K562 (cell line): ENCODE data around the gene DCAF8. TPM values are rescaled to one million over a fixed set of nuclear protein-coding genes. Genes with fewer than 3 reads are reported as not detected.

Experiments used
- CHAMP1 ChIP-seq: fragments of 450-650 bp; IDR thresholded peaks from 2 replicates; pipeline ENCODE4 v1.6.1; 2016; ENCODE audit warnings: mild to moderate bottlenecking
- CTBP1 ChIP-seq: fragments of 450-650 bp; IDR thresholded peaks from 2 replicates; pipeline ENCODE4 v1.6.1; 2016; ENCODE audit warnings: borderline replicate concordance
- E2F8 ChIP-seq: fragments of 450-650 bp; IDR thresholded peaks from 2 replicates; pipeline ENCODE4 v1.7.1; 2018; ENCODE audit warnings: mild to moderate bottlenecking, low read depth; ENCODE audit not compliant: partially characterized antibody
- RFX1 ChIP-seq: fragments of 450-650 bp; IDR thresholded peaks from 2 replicates; pipeline ENCODE4 v1.6.1; 2016; ENCODE audit warnings: mild to moderate bottlenecking, moderate library complexity
- THAP7 ChIP-seq: fragments of 250-450 bp; sonication (Bioruptor Pico); IDR thresholded peaks from 2 replicates; pipeline ENCODE4 v1.5.0; 2021
- ZNF79 ChIP-seq: fragments of 250-450 bp; sonication (Bioruptor Pico); IDR thresholded peaks from 2 replicates; pipeline ENCODE4 v1.4.0; 2020; ENCODE audit warnings: low read depth, mild to moderate bottlenecking, moderate library complexity
- polyA plus RNA-seq, 8 experiments: library from polyadenylated mRNA; depleted of rRNA in 4 of 8; stranded (reverse) in 5 of 8; unstranded in 3 of 8; fragments of >200 nt; fragmentation: Nextera tagmentation in 2 of 8; fragmentation: Illumina TruSeq in 1 of 8; extraction: Ambion mirVana in 2 of 8; extraction: Trizol in 1 of 8; gene quantifications; 2 replicates each; pipeline versions ENCODE4 v1.2.1 to v1.2.3, GENCODE V29; 2011 to 2014; ENCODE audit warnings: inconsistent platforms in 1 of 8, missing spikeins in 1 of 8
- total RNA-seq, 7 experiments: library from RNA; depleted of rRNA in 6 of 7; stranded (reverse); fragments of >200 nt in 6 of 7; fragmentation: Illumina TruSeq in 2 of 7; extraction: Trizol in 2 of 7; gene quantifications; 2 replicates each; pipeline versions ENCODE4 v1.2.1 to v1.2.3, GENCODE V29; 2011 to 2021; ENCODE audit warnings: low replicate concordance in 1 of 7

The DCAF8 gene
- total and polyA plus RNA-seq, 9 of the 15 experiments (the other 6 are each of a cell fraction or from before 2014, with no cell fraction given) = 11.6 to 149 (median 81.3) TPM

- TF ChIP-seq RFX1 (no peak), THAP7 (CRISPR knock-in tag) (no peak), CHAMP1 (no peak), CTBP1 (no peak), ZNF79 (no peak), E2F8 (no peak)
Observed at GRCh38 chr1:160244209-160244608, 18.1 kb downstream of the DCAF8 start (continued).
